HG03039 (cell line): Measurements from ENCODE around the gene NAV2.

Experiments used
- ATAC-seq: cut with Tn5 transposase; IDR thresholded peaks from one replicate; pipeline ENCODE4 v1.9.1; 2021; ENCODE audit warnings: mild to moderate bottlenecking, moderate library complexity; ENCODE audit not compliant: unreplicated experiment

Gene NAV2

DNA sequence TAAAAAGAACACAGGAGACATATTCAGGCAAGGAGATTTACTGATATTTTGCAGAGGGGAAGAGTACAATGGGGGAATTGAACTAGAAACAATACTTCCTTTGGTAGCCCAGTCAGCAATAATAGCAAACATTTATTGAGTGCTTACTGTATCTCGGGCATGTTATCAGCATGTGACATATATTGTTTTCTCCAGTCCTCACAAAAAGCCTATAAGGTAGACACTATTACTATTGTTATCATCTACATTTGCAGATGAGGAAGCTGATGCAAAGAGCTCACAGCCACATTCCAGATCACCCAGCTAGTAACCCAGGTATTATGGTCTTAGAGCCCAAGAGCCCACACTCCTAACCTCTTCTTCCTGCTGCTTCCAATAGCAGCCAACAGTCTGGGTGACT lies 27.9 kb downstream of the NAV2 start:
- ATAC-seq, result no peak

DNA sequence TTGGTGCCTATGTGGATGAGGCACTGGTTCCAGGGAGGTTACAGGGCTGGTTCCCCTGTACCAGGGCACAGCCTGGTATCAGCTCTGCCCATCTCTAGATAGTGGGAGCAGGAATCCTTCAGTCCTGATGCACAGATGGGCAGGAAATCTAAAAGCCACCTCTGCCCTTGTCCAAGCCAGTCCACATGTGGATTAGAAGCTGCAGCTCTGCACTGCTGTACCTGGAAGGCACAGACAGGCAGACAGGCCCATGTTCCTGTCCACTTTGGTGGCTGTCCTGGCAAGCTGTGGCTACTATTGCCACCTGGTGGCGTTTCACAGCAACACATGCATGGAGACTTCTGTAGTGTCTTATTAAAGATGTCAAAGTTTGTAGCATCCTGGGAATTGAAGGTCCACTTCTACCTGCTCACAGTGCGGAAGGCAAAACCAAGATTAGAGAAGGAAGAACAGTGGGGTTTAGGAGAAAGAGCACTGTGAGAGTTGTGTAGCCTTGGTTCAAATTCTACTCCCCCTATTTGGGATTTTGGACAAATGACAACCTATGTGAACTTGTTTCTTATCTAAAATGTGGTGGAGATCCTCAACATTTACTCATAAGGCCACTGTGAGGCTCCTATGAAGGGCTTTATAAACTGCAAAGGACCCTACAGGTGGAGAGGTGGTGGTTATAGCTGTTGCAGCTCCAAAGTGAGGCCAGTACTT lies 30.1 kb downstream of the NAV2 start:
- ATAC-seq, result peak; percentile 56

- no peak for ATAC-seq
Measured at GRCh38 chr11:19743622-19744021, 31.0 kb downstream of the NAV2 start.

GRCh38 chr11:19744130-19744529 lies 31.5 kb downstream of the NAV2 start:
- no peak for ATAC-seq

DNA sequence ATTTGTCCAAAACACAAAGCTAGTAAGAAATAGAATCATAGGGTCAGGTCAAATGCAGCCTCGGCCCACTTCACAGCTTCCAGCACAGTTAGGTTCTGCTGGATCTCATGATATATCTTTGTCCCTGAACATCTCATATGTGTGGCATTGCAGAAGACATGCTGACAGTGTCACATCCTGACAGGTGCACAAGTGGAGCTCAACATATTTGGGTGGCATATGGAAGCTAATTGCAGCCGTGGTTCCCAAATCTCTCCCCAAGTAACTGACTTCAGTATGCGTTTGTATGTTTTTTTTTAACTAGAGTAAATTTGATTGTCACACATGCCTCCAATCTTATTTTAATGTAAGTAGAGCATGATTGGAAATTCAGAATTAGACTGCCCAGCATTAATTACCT lies 33.4 kb downstream of the NAV2 start:
- no peak for ATAC-seq

GRCh38 chr11:19747634-19748033 lies 35.0 kb downstream of the NAV2 start:
- no peak for ATAC-seq

DNA sequence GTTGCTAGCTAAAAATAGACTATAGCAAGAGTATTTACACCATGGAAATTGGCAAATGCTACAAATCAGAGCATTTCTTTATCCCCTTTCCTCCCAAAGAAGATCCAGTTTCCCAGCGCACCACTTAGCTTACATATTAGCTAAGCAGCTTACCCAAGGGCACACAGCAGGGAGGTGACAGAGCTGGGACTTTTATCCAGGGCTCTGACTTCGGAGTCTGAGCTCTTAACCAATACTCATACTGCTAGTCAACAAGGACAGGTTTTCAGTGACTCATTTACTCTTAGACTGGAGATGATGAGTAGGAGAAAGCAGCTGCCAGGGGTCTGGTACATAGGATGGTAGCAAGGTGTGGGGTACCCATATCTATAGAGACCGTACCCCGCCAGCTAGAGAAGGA lies 38.4 kb downstream of the NAV2 start:
- ATAC-seq, result no peak

DNA sequence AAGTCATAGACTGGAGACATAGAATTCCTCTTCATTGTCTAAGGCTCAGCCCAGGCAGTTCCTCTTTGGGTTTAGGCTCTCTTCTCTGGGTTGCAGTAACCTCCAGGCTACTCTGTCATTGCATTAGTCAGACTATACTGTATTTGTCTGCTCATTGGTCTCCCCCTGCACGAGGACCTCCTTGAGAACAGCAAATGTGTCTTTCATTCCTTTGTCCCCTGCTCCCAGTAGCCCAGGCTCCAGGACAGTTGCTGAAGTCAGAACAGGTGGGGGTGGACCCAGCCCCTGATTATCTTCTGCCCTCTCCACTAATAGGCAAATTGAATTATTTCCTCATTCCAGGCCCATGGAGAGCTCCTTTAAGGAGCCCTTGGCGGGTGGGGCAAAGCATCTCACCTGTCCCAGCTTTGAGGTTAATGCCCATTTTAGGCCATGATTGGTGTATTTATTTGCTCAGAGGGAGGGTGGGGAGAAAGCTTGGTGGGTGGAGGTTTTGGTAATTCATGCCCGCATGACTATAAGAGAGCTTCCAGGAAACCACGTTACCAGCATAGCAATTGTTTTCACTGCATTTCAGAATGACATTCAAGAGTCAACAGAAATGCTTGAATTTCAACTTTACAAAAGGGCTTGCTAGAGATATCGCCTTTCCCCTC lies 40.9 kb downstream of the NAV2 start:
- ATAC-seq, result no peak

DNA sequence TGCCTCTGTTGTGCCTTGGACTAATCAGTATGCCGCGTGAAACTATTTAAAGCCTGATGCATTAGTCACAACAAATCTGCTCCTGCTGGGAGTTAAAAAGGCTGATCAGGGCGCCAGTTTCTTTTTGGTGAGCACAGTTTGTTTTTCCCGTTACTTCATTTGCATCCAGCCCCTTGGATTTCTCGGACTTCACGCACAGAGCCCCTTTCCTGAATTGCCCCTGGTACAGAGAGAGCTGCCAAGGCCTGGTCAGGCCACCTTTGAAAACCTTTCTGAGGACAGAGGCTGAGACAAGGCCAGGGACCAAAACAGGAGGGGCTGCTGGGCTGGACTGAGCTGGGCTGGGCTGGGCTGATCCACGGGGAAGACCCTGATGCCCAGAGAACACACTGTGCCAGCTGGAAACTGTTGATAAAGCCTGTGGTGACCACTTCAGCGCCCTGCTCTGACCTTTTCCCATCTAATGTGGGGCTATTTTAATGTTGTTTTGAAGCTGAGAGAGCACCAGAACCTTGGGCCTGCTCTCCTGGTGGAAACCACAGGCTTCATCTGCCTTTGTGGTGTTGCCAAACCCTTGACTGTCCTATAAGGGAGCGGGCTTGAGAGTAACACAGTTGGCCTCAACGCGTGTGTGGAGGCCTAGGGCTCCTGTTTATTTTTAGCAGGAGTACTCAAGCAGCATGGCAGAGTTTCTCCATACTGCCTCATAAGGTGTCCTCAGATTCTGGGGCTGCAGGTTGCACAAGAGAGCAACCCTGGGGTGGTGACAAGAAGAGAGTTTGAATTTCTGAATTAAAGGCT lies 44.2 kb downstream of the NAV2 start:
- no peak for ATAC-seq

- ATAC-seq, result no peak
Measured at GRCh38 chr11:19759389-19759788, 46.8 kb downstream of the NAV2 start.

- ATAC-seq, result no peak
Measured at GRCh38 chr11:19762266-19762665, 49.6 kb downstream of the NAV2 start.

- ATAC-seq, result no peak
Measured at GRCh38 chr11:19763330-19763729, 50.7 kb downstream of the NAV2 start.

GRCh38 chr11:19766206-19766605 lies 53.6 kb downstream of the NAV2 start:
- ATAC-seq, result no peak

DNA sequence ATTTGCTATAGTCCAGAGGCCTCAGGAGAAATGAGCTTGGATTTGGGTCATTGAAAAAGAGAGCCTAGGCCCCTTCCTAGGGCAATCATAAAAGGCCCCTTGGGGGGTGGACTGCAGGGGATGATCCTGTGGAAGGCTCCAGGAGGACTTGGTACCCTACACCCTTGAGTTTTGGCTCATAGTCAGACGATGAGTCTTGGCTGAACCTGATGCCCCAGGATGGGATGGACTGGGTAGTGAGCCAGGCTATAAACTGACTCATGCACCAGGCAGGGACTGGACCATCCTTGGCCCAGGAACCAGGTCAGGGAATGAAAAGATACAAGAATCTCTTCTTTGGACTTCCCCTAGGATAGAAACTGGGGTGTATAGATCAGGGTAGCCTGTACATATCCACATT lies 54.2 kb downstream of the NAV2 start:
- no peak for ATAC-seq

GRCh38 chr11:19767627-19768151 lies 55.1 kb downstream of the NAV2 start:
- ATAC-seq, result no peak

DNA sequence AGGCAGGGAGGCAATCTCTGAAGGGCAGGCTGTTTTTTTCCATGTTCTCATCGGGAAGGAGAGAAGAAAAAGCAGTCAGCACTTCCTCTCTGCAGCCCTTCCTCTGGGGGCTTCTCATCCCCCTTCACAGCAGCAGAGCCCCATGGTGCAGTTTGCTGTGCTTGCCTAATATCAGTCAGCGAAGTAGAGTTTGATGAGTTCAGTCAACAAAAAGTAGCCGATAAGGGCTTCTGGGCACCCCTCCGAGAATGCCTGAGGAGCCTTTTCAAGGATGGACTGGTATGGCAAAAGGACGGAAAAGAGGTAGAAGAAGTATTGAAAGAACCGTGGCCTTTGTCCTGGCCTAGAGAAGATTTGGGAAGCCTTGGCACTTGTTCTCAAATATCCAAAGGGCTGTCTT lies 55.6 kb downstream of the NAV2 start:
- no peak for ATAC-seq

- ATAC-seq, result no peak
Measured at GRCh38 chr11:19768815-19769214, 56.2 kb downstream of the NAV2 start.

GRCh38 chr11:19769820-19770219 lies 57.2 kb downstream of the NAV2 start:
- no peak for ATAC-seq

DNA sequence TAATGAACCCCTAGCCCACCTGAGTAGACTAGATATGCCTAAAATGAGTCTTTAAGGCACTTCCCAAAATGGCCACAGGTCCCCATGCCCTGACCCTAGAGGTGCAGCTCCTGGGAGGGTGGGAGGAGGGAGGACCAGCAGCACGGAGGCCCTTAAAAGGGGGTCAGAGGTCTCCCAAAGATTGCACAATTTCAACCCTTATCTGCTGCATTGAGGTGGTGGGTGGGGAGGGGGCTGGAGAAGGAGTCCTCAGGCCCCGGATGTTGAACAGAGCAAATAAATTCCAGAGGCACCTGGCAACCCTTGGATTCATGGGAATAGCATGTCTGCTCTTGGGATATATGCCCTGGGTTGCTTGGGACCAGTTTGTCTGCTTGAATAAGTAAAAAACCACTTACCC lies 57.6 kb downstream of the NAV2 start:
- no peak for ATAC-seq

- ATAC-seq, result no peak
Measured at GRCh38 chr11:19771463-19771862, 58.8 kb downstream of the NAV2 start.

- no peak for ATAC-seq
Measured at GRCh38 chr11:19772480-19772879, 59.8 kb downstream of the NAV2 start.

GRCh38 chr11:19774329-19774728 lies 61.7 kb downstream of the NAV2 start:
- ATAC-seq, result no peak
